HEK293 (cell line): Measurements from ENCODE around the gene APBB2.

Source experiments
- IKZF3 ChIP-seq: fragments of 450-650 bp; IDR thresholded peaks from 2 replicates; pipeline ENCODE4 v1.5.0; 2018; ENCODE audit warnings: missing biosample characterization, mild to moderate bottlenecking, missing genetic modification characterization, moderate library complexity
- MYNN ChIP-seq: fragments of 450-650 bp; formaldehyde crosslinking; IDR thresholded peaks from 2 replicates; pipeline ENCODE4 v1.5.1; 2016; ENCODE audit warnings: missing biosample characterization, missing genetic modification characterization, borderline replicate concordance
- ZBTB1 ChIP-seq: fragments of 450-650 bp; formaldehyde crosslinking; IDR thresholded peaks from 2 replicates; pipeline ENCODE4 v1.5.1; 2016; ENCODE audit warnings: missing biosample characterization, missing genetic modification characterization
- ZBTB7A ChIP-seq: fragments of 450-650 bp; formaldehyde crosslinking; IDR thresholded peaks from 2 replicates; pipeline ENCODE4 v1.5.1; 2016; ENCODE audit warnings: low read depth, missing biosample characterization, missing genetic modification characterization
- ZNF16 ChIP-seq: fragments of 450-650 bp; formaldehyde crosslinking; IDR thresholded peaks from 2 replicates; pipeline ENCODE4 v1.5.1; 2016; ENCODE audit warnings: low read depth, missing biosample characterization, missing genetic modification characterization
- ZNF274 ChIP-seq, 2 experiments: fragments of 200-500 bp in 1 of 2; fragments of 450-650 bp in 1 of 2; sonication (Bioruptor generic) in 1 of 2; formaldehyde crosslinking in 1 of 2; IDR thresholded peaks; 2 replicates each; pipeline versions ENCODE4 v1.5.1 to v1.6.1; 2014 to 2016; ENCODE audit warnings: borderline replicate concordance in 1 of 2, inconsistent platforms in 1 of 2, low read length in 1 of 2, missing biosample characterization in 1 of 2, missing genetic modification characterization in 1 of 2
- ZNF664 ChIP-seq: fragments of 450-650 bp; formaldehyde crosslinking; IDR thresholded peaks from 2 replicates; pipeline ENCODE4 v1.5.1; 2016; ENCODE audit warnings: missing biosample characterization, missing genetic modification characterization
- TF ChIP-seq, protein P1 (sequence below): fragments of 450-650 bp; formaldehyde crosslinking; IDR thresholded peaks from 2 replicates; pipeline ENCODE4 v1.5.1; 2016; ENCODE audit warnings: missing biosample characterization, missing genetic modification characterization
- TF ChIP-seq, protein P2 (sequence below): fragments of 450-650 bp; formaldehyde crosslinking; IDR thresholded peaks from 2 replicates; pipeline ENCODE4 v1.5.1; 2016; ENCODE audit warnings: missing biosample characterization, missing genetic modification characterization

DNA sequence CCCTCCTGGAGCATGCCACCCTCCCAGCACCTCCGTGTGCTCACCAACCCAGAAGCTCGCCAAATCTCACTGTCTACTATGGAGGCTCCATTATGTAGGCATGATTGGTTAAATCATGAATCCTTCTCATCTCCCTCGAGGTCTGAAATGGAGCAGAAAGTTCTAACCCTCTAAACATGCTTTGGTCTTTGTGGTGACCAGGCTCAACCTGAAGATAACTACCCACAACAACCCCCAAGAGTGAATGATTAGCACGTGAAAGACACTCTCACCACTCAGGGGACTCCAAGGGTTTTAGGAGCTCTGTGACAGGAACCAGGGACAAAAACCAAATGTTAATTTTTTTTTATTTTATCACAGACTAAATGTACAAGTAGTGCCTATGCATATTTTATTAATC is 47.2 kb downstream of the APBB2 start:
- TF ChIP-seq ZNF274 (IDR thresholded peaks at IDR 0.05; ENCODE audit: low read length) (no peak), ZNF274 (tag by site-specific recombination; IDR thresholded peaks at IDR 0.05; ENCODE audit: borderline replicate concordance) (no peak), MYNN (tag by site-specific recombination) (no peak), IKZF3 (tag by site-specific recombination) (no peak), ZNF664 (tag by site-specific recombination) (no peak), ZNF16 (no peak), ZBTB7A (tag by site-specific recombination) (no peak), ZBTB1 (no peak)
- TF ChIP-seq, protein P1, sequence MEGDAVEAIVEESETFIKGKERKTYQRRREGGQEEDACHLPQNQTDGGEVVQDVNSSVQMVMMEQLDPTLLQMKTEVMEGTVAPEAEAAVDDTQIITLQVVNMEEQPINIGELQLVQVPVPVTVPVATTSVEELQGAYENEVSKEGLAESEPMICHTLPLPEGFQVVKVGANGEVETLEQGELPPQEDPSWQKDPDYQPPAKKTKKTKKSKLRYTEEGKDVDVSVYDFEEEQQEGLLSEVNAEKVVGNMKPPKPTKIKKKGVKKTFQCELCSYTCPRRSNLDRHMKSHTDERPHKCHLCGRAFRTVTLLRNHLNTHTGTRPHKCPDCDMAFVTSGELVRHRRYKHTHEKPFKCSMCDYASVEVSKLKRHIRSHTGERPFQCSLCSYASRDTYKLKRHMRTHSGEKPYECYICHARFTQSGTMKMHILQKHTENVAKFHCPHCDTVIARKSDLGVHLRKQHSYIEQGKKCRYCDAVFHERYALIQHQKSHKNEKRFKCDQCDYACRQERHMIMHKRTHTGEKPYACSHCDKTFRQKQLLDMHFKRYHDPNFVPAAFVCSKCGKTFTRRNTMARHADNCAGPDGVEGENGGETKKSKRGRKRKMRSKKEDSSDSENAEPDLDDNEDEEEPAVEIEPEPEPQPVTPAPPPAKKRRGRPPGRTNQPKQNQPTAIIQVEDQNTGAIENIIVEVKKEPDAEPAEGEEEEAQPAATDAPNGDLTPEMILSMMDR (tag by site-specific recombination) = no peak
- TF ChIP-seq, protein P2, sequence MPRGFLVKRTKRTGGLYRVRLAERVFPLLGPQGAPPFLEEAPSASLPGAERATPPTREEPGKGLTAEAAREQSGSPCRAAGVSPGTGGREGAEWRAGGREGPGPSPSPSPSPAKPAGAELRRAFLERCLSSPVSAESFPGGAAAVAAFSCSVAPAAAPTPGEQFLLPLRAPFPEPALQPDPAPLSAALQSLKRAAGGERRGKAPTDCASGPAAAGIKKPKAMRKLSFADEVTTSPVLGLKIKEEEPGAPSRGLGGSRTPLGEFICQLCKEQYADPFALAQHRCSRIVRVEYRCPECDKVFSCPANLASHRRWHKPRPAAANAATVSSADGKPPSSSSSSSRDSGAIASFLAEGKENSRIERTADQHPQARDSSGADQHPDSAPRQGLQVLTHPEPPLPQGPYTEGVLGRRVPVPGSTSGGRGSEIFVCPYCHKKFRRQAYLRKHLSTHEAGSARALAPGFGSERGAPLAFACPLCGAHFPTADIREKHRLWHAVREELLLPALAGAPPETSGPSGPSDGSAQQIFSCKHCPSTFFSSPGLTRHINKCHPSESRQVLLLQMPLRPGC = no peak
